Measurements from ENCODE around the gene IZUMO4. TPM values are rescaled to one million over a fixed set of nuclear protein-coding genes. Genes with fewer than 3 reads are reported as not detected.

IZUMO4 gene
- total and polyA plus RNA-seq, 8 donors = 3.5 to 22.3 (median 8.1) TPM; not detected in 3

GRCh38 chr19:2112516-2113320 is 16.0 kb downstream of the IZUMO4 start:
- no peaks in the 10 kb centered on the region for H3K9me3 ChIP-seq
- WGBS, 5 donors = 81 to 89% (median 83%) methylated on average over 17 to 23 of the region's 23 CpGs
- DNase-seq = no peak
- intact Hi-C loops (cut with DNase I; ENCODE audit: low total_unique reads) = no loop called here
- TF ChIP-seq EP300 (IDR thresholded peaks at IDR 0.05) (no peak), POLR2AphosphoS5 (IDR thresholded peaks at IDR 0.05) (no peak), POLR2A (IDR thresholded peaks at IDR 0.05) (no peak), CTCF (IDR thresholded peaks at IDR 0.05) (no peak)
- peaks cover 100% of the 10 kb centered on the region in 4 donors for H3K36me3 ChIP-seq
- H3K4me3 ChIP-seq = no peak overlapping the region
- H3K4me1 ChIP-seq = no peaks in the 10 kb centered on the region
- H3K27ac ChIP-seq = no peak overlapping the region
- no peaks in the 10 kb centered on the region for H3K27me3 ChIP-seq

DNA sequence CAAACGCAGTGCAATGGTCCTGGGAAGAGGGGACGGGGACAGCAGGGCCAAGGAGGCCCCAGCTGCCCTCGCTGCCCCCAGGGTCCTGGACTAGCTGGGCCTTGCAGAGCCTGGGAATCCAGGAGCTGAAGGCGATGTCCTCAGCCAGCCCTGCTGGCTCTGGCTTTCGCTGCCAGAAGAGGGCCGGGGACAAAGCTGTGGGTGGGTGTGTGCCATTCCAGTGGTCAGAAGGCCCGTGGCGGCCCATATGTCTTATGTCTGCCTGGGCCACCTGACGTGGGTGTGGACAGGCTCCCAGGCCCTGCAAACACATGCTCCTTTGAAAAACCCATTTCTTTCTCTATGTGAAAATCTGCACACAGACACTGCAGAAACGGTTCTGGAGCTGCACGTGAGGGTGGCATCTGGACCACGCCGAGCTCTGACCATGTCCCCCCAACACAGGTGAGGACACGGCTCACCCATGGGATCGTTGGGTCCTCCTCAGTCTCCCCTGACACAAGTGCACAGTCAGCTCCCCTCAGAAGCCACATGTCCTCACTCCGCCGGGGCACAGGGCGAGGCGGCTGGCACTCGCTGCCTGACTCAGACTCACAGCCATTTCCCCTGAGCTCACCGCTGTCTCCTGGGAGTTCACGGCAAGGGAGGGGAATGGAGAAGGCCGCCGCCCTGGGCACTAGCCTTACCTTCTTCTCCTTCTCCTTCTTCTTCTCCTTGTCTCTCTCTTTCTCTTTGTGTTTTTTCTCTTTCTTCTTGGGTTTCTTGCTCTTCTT is 16.9 kb downstream of the IZUMO4 start:
- Histone ChIP-seq H3K9me3 (no peaks in the 10 kb centered on the region), H3K27me3 (no peaks in the 10 kb centered on the region), H3K4me1 (no peaks in the 10 kb centered on the region), H3K36me3 (peaks cover 100% of the 10 kb centered on the region in 4 donors), H3K4me3 (no peak overlapping the region), H3K27ac (no peak overlapping the region)
- TF ChIP-seq POLR2AphosphoS5 (IDR thresholded peaks at IDR 0.05) = no peak
- TF ChIP-seq CTCF (IDR thresholded peaks at IDR 0.05) = no peak
- no peak for TF ChIP-seq EP300 (IDR thresholded peaks at IDR 0.05)
- TF ChIP-seq POLR2A (IDR thresholded peaks at IDR 0.05) = no peak
- no peak for DNase-seq
- WGBS, 5 donors = 90 to 94% (median 91%) methylated on average over 12 to 24 of the region's 24 CpGs
- intact Hi-C loops (cut with DNase I; ENCODE audit: low total_unique reads) = no loop called here

GRCh38 chr19:2114218-2114617 is 17.5 kb downstream of the IZUMO4 start:
- WGBS, 5 donors = 90 to 93% (median 92%) methylated on average over 7 to 9 of the region's 9 CpGs
- Histone ChIP-seq H3K36me3 (peaks cover 99 to 100% (median 100%) of the 10 kb centered on the region in 4 donors), H3K4me1 (no peaks in the 10 kb centered on the region), H3K27me3 (no peaks in the 10 kb centered on the region), H3K27ac (no peak overlapping the region), H3K4me3 (no peak overlapping the region), H3K9me3 (no peaks in the 10 kb centered on the region)
- intact Hi-C loops (cut with DNase I; ENCODE audit: low total_unique reads) = no loop called here
- DNase-seq = no peak
- TF ChIP-seq EP300 (IDR thresholded peaks at IDR 0.05) (no peak), POLR2AphosphoS5 (IDR thresholded peaks at IDR 0.05) (no peak)

- Histone ChIP-seq H3K27ac (no peak overlapping the region), H3K27me3 (no peaks in the 10 kb centered on the region), H3K4me1 (no peaks in the 10 kb centered on the region), H3K4me3 (no peak overlapping the region), H3K9me3 (no peaks in the 10 kb centered on the region), H3K36me3 (peaks cover 99 to 100% (median 100%) of the 10 kb centered on the region in 4 donors)
- TF ChIP-seq EP300 (IDR thresholded peaks at IDR 0.05) = no peak
- no peak for TF ChIP-seq POLR2AphosphoS5 (IDR thresholded peaks at IDR 0.05)
- no peak for TF ChIP-seq CTCF (IDR thresholded peaks at IDR 0.05)
- TF ChIP-seq POLR2A (IDR thresholded peaks at IDR 0.05) = no peak
- intact Hi-C loops (cut with DNase I; ENCODE audit: low total_unique reads) = no loop called here
- DNase-seq = no peak
- WGBS, 5 donors = 85 to 96% (median 94%) methylated on average over 19 to 21 of the region's 21 CpGs
Observed at GRCh38 chr19:2114821-2115220, 18.1 kb downstream of the IZUMO4 start.
